Panc1 (cell line): Measurements from ENCODE around the gene INAVA. TPM values are rescaled to one million over a fixed set of nuclear protein-coding genes. Genes with fewer than 3 reads are reported as not detected.

ENCODE experiments used
- ATAC-seq: fragments of 200-7000 bp; cut with Tn5 transposase; 2 replicates; pipeline ENCODE4 v1.9.1; 2020; ENCODE audit warnings: mild to moderate bottlenecking, moderate library complexity
- BruUV-seq: library from RNA; stranded (reverse); fragments of 400-500 nt; replicated peaks from 2 replicates; lab custom pipeline; 2021; lab: Mats Ljungman, UMichigan
- CTCF ChIA-PET: fragments of 300-600 bp; sonication (Branson Sonifier 250); formaldehyde crosslinking; loops from one replicate; lab custom pipeline; 2022; ENCODE audit warnings: antibody characterized with exemption; lab: Charles Lee
- POLR2A ChIA-PET: fragments of 300-600 bp; sonication (Branson Sonifier 250); formaldehyde crosslinking; loops from one replicate; lab custom pipeline; 2022; ENCODE audit warnings: antibody characterized with exemption; lab: Charles Lee
- DNase-seq: peaks from one replicate; pipeline ENCODE4 v3.0.0-alpha.2; 2010; ENCODE audit warnings: low read depth, low spot score
- H3K27ac ChIP-seq: 2 replicates; pipeline ENCODE4 v1.5.1; 2011; ENCODE audit warnings: mild to moderate bottlenecking, low read length, inconsistent platforms
- H3K27me3 ChIP-seq: fragments of 200-500 bp; sonication (Bioruptor generic); 2 replicates; pipeline ENCODE4 v1.6.0; 2014; ENCODE audit warnings: low read length, inconsistent platforms; ENCODE audit not compliant: control insufficient read depth, insufficient read depth
- H3K36me3 ChIP-seq: fragments of 200-500 bp; sonication (Bioruptor generic); 2 replicates; pipeline ENCODE4 v1.5.1; 2014; ENCODE audit warnings: inconsistent platforms, mild to moderate bottlenecking, low read length, moderate library complexity; ENCODE audit not compliant: control insufficient read depth, insufficient read depth
- H3K4me1 ChIP-seq: 2 replicates; pipeline ENCODE4 v1.5.1; 2011; ENCODE audit warnings: inconsistent platforms, mild to moderate bottlenecking, low read length, moderate library complexity; ENCODE audit not compliant: control insufficient read depth, insufficient read depth
- H3K4me3 ChIP-seq, 2 experiments: 2 replicates each; pipeline ENCODE4 v1.5.1; 2011 to 2012; ENCODE audit warnings: low read depth in 2 of 2, low read length in 2 of 2, mild to moderate bottlenecking in 2 of 2, inconsistent platforms in 1 of 2, moderate library complexity in 1 of 2
- H3K9me3 ChIP-seq: fragments of 200-500 bp; sonication (Bioruptor generic); 2 replicates; pipeline ENCODE4 v1.5.1; 2014; ENCODE audit warnings: low read depth, mild to moderate bottlenecking, inconsistent platforms, low read length, moderate library complexity; ENCODE audit not compliant: control insufficient read depth, insufficient read depth
- CTCF ChIP-seq: fragments of 450-650 bp; IDR thresholded peaks from 2 replicates; pipeline ENCODE4 v1.5.1; 2017; ENCODE audit warnings: mild to moderate bottlenecking
- POLR2AphosphoS5 ChIP-seq: IDR thresholded peaks from 2 replicates; pipeline ENCODE4 v1.6.1; 2012; ENCODE audit warnings: mild to moderate bottlenecking, low read depth, low read length, moderate library complexity
- REST ChIP-seq, 2 experiments: IDR thresholded peaks; 2 replicates each; pipeline ENCODE4 v1.6.1; 2011 to 2012; ENCODE audit warnings: low read depth in 2 of 2, control low read depth in 1 of 2, low read length in 1 of 2, mild to moderate bottlenecking in 1 of 2, moderate library complexity in 1 of 2; ENCODE audit not compliant: insufficient read depth in 1 of 2
- SIN3A ChIP-seq: IDR thresholded peaks from 2 replicates; pipeline ENCODE4 v1.6.1; 2012; ENCODE audit warnings: low read depth, mild to moderate bottlenecking, low read length, moderate library complexity, borderline replicate concordance; ENCODE audit not compliant: insufficient read depth
- TCF7L2 ChIP-seq: IDR thresholded peaks from 2 replicates; pipeline ENCODE4 v1.6.1; 2011; ENCODE audit warnings: mild to moderate bottlenecking, low read depth, low read length, inconsistent platforms
- in situ Hi-C: cut with HindIII; loops from 2 replicates; pipeline ENCODE4 v1.10.0; 2016; ENCODE audit warnings: low sequenced_read_pairs, low pct_unique_long_range_greater_than_20kb
- intact Hi-C: fragments of 100-400 bp; cut with micrococcal nuclease; formaldehyde crosslinking; loops from one replicate; pipeline ENCODE4 v1.10.0; 2022; ENCODE audit not compliant: unreplicated experiment
- total RNA-seq: library from RNA; stranded (reverse); gene quantifications from one replicate; pipeline ENCODE4 v1.2.1, GENCODE V29; 2021; ENCODE audit not compliant: unreplicated experiment

INAVA gene
- total RNA-seq, 1 experiment from 2014 or later, result 3.6 TPM

GRCh38 chr1:200897259-200897658, 2.6 kb downstream of the INAVA start:
- POLR2A ChIA-PET, result no interaction called here

GRCh38 chr1:200899015-200899386, 4.3 kb downstream of the INAVA start:
- POLR2A ChIA-PET, result no interaction called here
- no TSS peak for BruUV-seq
- Histone ChIP-seq H3K27ac (no peak overlapping the region), H3K4me1 (peaks cover 14% of the 10 kb centered on the region), H3K4me3 (no peak overlapping the region), H3K36me3 (no peaks in the 10 kb centered on the region), H3K9me3 (no peaks in the 10 kb centered on the region), H3K27me3 (no peaks in the 10 kb centered on the region)
- in situ Hi-C loops (no loop called here), intact Hi-C loops (no loop called here)
- CTCF ChIA-PET, result no interaction called here
- DNase-seq, result no peak
- TF ChIP-seq SIN3A (no peak), TCF7L2 (no peak), POLR2AphosphoS5 (no peak), CTCF (no peak), REST (IDR thresholded peaks at IDR 0.05; ENCODE audit: insufficient read depth in 1 of 2, low read depth in 2 of 2, low read length in 1 of 2) (no peak)
- no peak for ATAC-seq

More at GRCh38 chr1:200897259-200897658, 2.6 kb downstream of the INAVA start:
- Histone ChIP-seq H3K27ac (peak overlapping the region; percentile 45), H3K4me1 (peaks cover 20% of the 10 kb centered on the region), H3K4me3 (no peak overlapping the region), H3K9me3 (no peaks in the 10 kb centered on the region), H3K27me3 (no peaks in the 10 kb centered on the region), H3K36me3 (no peaks in the 10 kb centered on the region)
- CTCF ChIA-PET, result interaction anchor here (0.6 kb wide), 1 partner anchor 173 kb away, joined by 3 read pairs; no protein-coding TSS in a partner anchor
- BruUV-seq, result no TSS peak
- intact Hi-C loops (no loop called here), in situ Hi-C loops (no loop called here)
- no peak for DNase-seq
- ATAC-seq, result no peak
- TF ChIP-seq CTCF (no peak), REST (IDR thresholded peaks at IDR 0.05; ENCODE audit: insufficient read depth in 1 of 2, low read depth in 2 of 2, low read length in 1 of 2) (no peak), TCF7L2 (no peak), SIN3A (no peak), POLR2AphosphoS5 (no peak)
